NCI-H1092 (cell line): ENCODE data around the gene ACAN.
A peak's percentile ranks its signal among the peaks of the same experiment; 100 is the strongest.
"Not testable (repeated sequence)": the region's sequence is repeated elsewhere in the genome, so short reads cannot be mapped to it uniquely, and the experiment has no call there.

Experiments
- DNase-seq: peaks from one replicate; lab custom pipeline; 2025; lab: John Stamatoyannopoulos, UW

The ACAN gene

GRCh38 chr15:88902846-88903245 is 99.6 kb downstream of the ACAN start:
- no peak for DNase-seq

- DNase-seq, result no peak
Measured at GRCh38 chr15:88904257-88904623, 101.0 kb downstream of the ACAN start.

- DNase-seq, result peak; percentile 24
Measured at GRCh38 chr15:88904624-88905327, 101.5 kb downstream of the ACAN start.

GRCh38 chr15:88905576-88905975 is 102.3 kb downstream of the ACAN start:
- DNase-seq, result no peak

GRCh38 chr15:88906130-88906529 is 102.9 kb downstream of the ACAN start:
- DNase-seq, result no peak

- DNase-seq, result no peak
Measured at GRCh38 chr15:88906551-88906950, 103.3 kb downstream of the ACAN start.

- no peak for DNase-seq
Measured at GRCh38 chr15:88907111-88907510, 103.9 kb downstream of the ACAN start.

GRCh38 chr15:88908123-88908522 is 104.9 kb downstream of the ACAN start:
- DNase-seq, result no peak

- no peak for DNase-seq
Measured at GRCh38 chr15:88908697-88909621, 105.7 kb downstream of the ACAN start.

GRCh38 chr15:88909956-88910831 is 107.0 kb downstream of the ACAN start:
- DNase-seq, result no peak

GRCh38 chr15:88911766-88912118 is 108.5 kb downstream of the ACAN start:
- no peak for DNase-seq

- DNase-seq, result no peak
Measured at GRCh38 chr15:88912500-88912921, 109.3 kb downstream of the ACAN start.

GRCh38 chr15:88913017-88913849 is 110.0 kb downstream of the ACAN start, which contains the start of gene MFGE8:
Gene MFGE8, minus strand, starts transcription at chr15:88913379. Its CDS starts 60 bp downstream, at chr15:88913319.
- no peak for DNase-seq

GRCh38 chr15:88913850-88914169 is 110.6 kb downstream of the ACAN start:
- DNase-seq, result no peak

GRCh38 chr15:88915354-88915753 is 112.1 kb downstream of the ACAN start:
- DNase-seq, result no peak

- no peak for DNase-seq
Measured at GRCh38 chr15:88917760-88918159, 114.5 kb downstream of the ACAN start.

- DNase-seq, result no peak
Measured at GRCh38 chr15:88918738-88919137, 115.5 kb downstream of the ACAN start.

- no peak for DNase-seq
Measured at GRCh38 chr15:88920186-88920891, 117.1 kb downstream of the ACAN start.

- not testable (repeated sequence) for DNase-seq
Measured at GRCh38 chr15:88920892-88921435, 117.7 kb downstream of the ACAN start.
